HEK293 (cell line): ENCODE results near the gene PID1.

Experiments used
- CTCF ChIA-PET: fragments of 350-600 bp; formaldehyde crosslinking; extraction: SDS; loops from one replicate; lab custom pipeline; 2021; ENCODE audit warnings: antibody characterized with exemption; lab: Yijun Ruan, JAX
- POLR2A ChIA-PET: fragments of 300-600 bp; formaldehyde crosslinking; extraction: SDS; loops from one replicate; lab custom pipeline; 2020; ENCODE audit warnings: antibody characterized with exemption, inconsistent platforms; lab: Yijun Ruan, JAX
- H3K27ac ChIP-seq: fragments of 200-500 bp; sonication (Bioruptor generic); 2 replicates; pipeline ENCODE4 v1.5.1; 2014; ENCODE audit warnings: low read depth, low read length, control low read depth, inconsistent platforms; ENCODE audit errors: extremely low read depth
- H3K36me3 ChIP-seq, 2 experiments: fragments of 200-500 bp in 1 of 2; sonication (Bioruptor generic) in 1 of 2; 1 replicate in 1 of 2; 2 replicates in 1 of 2; pipeline ENCODE4 v1.5.1; 2014 to 2017; ENCODE audit warnings: inconsistent platforms in 2 of 2, low read length in 2 of 2; ENCODE audit not compliant: control insufficient read depth in 2 of 2, insufficient read depth in 1 of 2
- H3K4me1 ChIP-seq: fragments of 200-500 bp; sonication (Bioruptor generic); 2 replicates; pipeline ENCODE4 v1.5.1; 2014; ENCODE audit warnings: mild to moderate bottlenecking, low read length, inconsistent platforms; ENCODE audit not compliant: control insufficient read depth, insufficient read depth
- H3K4me3 ChIP-seq: 2 replicates; pipeline ENCODE4 v1.5.1; 2011; ENCODE audit warnings: low read depth, mild to moderate bottlenecking, control low read depth, low read length, moderate library complexity
- H3K9me3 ChIP-seq: fragments of 200-500 bp; sonication (Bioruptor generic); 2 replicates; pipeline ENCODE4 v1.5.1; 2014; ENCODE audit warnings: low read depth, low read length, inconsistent platforms; ENCODE audit not compliant: control insufficient read depth, insufficient read depth
- GFI1B ChIP-seq: fragments of 450-650 bp; formaldehyde crosslinking; IDR thresholded peaks from 2 replicates; pipeline ENCODE4 v1.5.1; 2016; ENCODE audit warnings: missing biosample characterization, missing genetic modification characterization
- HOXA7 ChIP-seq: sonication (generic); formaldehyde crosslinking; IDR thresholded peaks from 2 replicates; pipeline ENCODE4 v1.8.1; 2022; ENCODE audit warnings: missing genetic modification reagents, borderline replicate concordance
- KLF7 ChIP-seq: fragments of 450-650 bp; formaldehyde crosslinking; IDR thresholded peaks from 2 replicates; pipeline ENCODE4 v1.5.1; 2016; ENCODE audit warnings: missing biosample characterization, missing genetic modification characterization, borderline replicate concordance
- PRDM2 ChIP-seq: fragments of 450-650 bp; formaldehyde crosslinking; IDR thresholded peaks from 2 replicates; pipeline ENCODE4 v1.5.1; 2016; ENCODE audit warnings: missing biosample characterization, missing genetic modification characterization, borderline replicate concordance
- PRDM6 ChIP-seq: fragments of 450-650 bp; formaldehyde crosslinking; IDR thresholded peaks from 2 replicates; pipeline ENCODE4 v1.5.1; 2017; ENCODE audit warnings: missing biosample characterization, missing genetic modification characterization
- ZBTB11 ChIP-seq: fragments of 450-650 bp; formaldehyde crosslinking; conservative IDR thresholded peaks from 2 replicates; pipeline ENCODE4 v1.5.1; 2016; ENCODE audit warnings: low read depth, missing biosample characterization, missing genetic modification characterization
- ZBTB44 ChIP-seq: fragments of 450-650 bp; IDR thresholded peaks from 2 replicates; pipeline ENCODE4 v1.5.1; 2018; ENCODE audit warnings: missing biosample characterization, mild to moderate bottlenecking, missing genetic modification characterization
- ZBTB49 ChIP-seq: fragments of 450-650 bp; formaldehyde crosslinking; IDR thresholded peaks from 2 replicates; pipeline ENCODE4 v1.5.1; 2016; ENCODE audit warnings: missing biosample characterization, missing genetic modification characterization, low read depth
- ZFHX2 ChIP-seq: fragments of 450-650 bp; formaldehyde crosslinking; conservative IDR thresholded peaks from 2 replicates; pipeline ENCODE4 v1.5.1; 2016; ENCODE audit warnings: missing biosample characterization, missing genetic modification characterization
- ZNF138 ChIP-seq: fragments of 450-650 bp; formaldehyde crosslinking; IDR thresholded peaks from 2 replicates; pipeline ENCODE4 v1.5.1; 2016; ENCODE audit warnings: missing biosample characterization, missing genetic modification characterization, borderline replicate concordance
- ZNF169 ChIP-seq: fragments of 450-650 bp; formaldehyde crosslinking; IDR thresholded peaks from 2 replicates; pipeline ENCODE4 v1.5.1; 2016; ENCODE audit warnings: missing biosample characterization, missing genetic modification characterization
- ZNF335 ChIP-seq: fragments of 450-650 bp; formaldehyde crosslinking; conservative IDR thresholded peaks from 2 replicates; pipeline ENCODE4 v1.5.1; 2016; ENCODE audit warnings: missing biosample characterization, missing genetic modification characterization
- ZNF362 ChIP-seq: fragments of 450-650 bp; formaldehyde crosslinking; IDR thresholded peaks from 2 replicates; pipeline ENCODE4 v1.5.1; 2016; ENCODE audit warnings: missing biosample characterization, missing genetic modification characterization
- ZNF48 ChIP-seq: fragments of 450-650 bp; formaldehyde crosslinking; IDR thresholded peaks from 2 replicates; pipeline ENCODE4 v1.5.1; 2016; ENCODE audit warnings: missing biosample characterization, missing genetic modification characterization
- ZNF488 ChIP-seq: fragments of 450-650 bp; formaldehyde crosslinking; IDR thresholded peaks from 2 replicates; pipeline ENCODE4 v1.5.1; 2016; ENCODE audit warnings: missing biosample characterization, missing genetic modification characterization
- ZNF544 ChIP-seq: fragments of 450-650 bp; formaldehyde crosslinking; IDR thresholded peaks from 2 replicates; pipeline ENCODE4 v1.5.0; 2017; ENCODE audit warnings: missing biosample characterization, missing genetic modification characterization
- ZNF677 ChIP-seq: fragments of 450-650 bp; IDR thresholded peaks from 2 replicates; pipeline ENCODE4 v1.5.0; 2018; ENCODE audit warnings: missing biosample characterization, mild to moderate bottlenecking, missing genetic modification characterization, moderate library complexity
- ZSCAN16 ChIP-seq: fragments of 450-650 bp; formaldehyde crosslinking; IDR thresholded peaks from 2 replicates; pipeline ENCODE4 v1.5.1; 2016; ENCODE audit warnings: missing biosample characterization, missing genetic modification characterization
- ZXDB ChIP-seq: fragments of 450-650 bp; formaldehyde crosslinking; IDR thresholded peaks from 2 replicates; pipeline ENCODE4 v1.5.1; 2016; ENCODE audit warnings: missing biosample characterization, missing genetic modification characterization

Gene PID1

GRCh38 chr2:229231885-229232284 is 39.2 kb downstream of the PID1 start (continued):
- no peak for TF ChIP-seq ZBTB11 (tag by site-specific recombination)
- TF ChIP-seq PRDM6 (tag by site-specific recombination), result no peak
- TF ChIP-seq ZNF169 (tag by site-specific recombination), result no peak
- no peak for TF ChIP-seq KLF7
- no peak for TF ChIP-seq GFI1B (tag by site-specific recombination)
- no peak for TF ChIP-seq ZNF677 (tag by site-specific recombination)
- TF ChIP-seq ZNF48 (tag by site-specific recombination), result no peak
- TF ChIP-seq ZXDB (tag by site-specific recombination), result no peak
- TF ChIP-seq ZNF138, result no peak
- TF ChIP-seq, all 188 proteins: peak for 0

- ChIA-PET POLR2A (no interaction called here), CTCF (interaction anchor here (0.8 kb wide), 1 partner anchor 47 kb away, joined by 3 read pairs; no protein-coding TSS in a partner anchor)
- Histone ChIP-seq H3K27ac (no peak overlapping the region), H3K4me3 (no peak overlapping the region), H3K4me1 (no peaks in the 10 kb centered on the region), H3K36me3 (no peaks in the 10 kb centered on the region), H3K9me3 (no peaks in the 10 kb centered on the region)
- TF ChIP-seq ZNF362 (tag by site-specific recombination) (no peak), ZNF335 (tag by site-specific recombination) (no peak), ZFHX2 (tag by site-specific recombination) (no peak), ZBTB49 (tag by site-specific recombination) (no peak), ZSCAN16 (tag by site-specific recombination) (no peak), HOXA7 (CRISPR knock-in tag) (no peak), ZBTB44 (tag by site-specific recombination) (no peak), ZNF488 (tag by site-specific recombination) (no peak), PRDM2 (tag by site-specific recombination) (no peak), ZNF544 (no peak)
These were observed 39.7 kb downstream of the PID1 start for GRCh38 chr2:229231328-229231868.
